H1 (cell line): ENCODE results near the gene CNIH3.

Experiments
- CHD7 ChIP-seq: fragments of 300-600 bp; sonication (generic); IDR thresholded peaks from 2 replicates; pipeline ENCODE4 v1.7.1; 2012; ENCODE audit warnings: low read length, moderate library complexity, mild to moderate bottlenecking, inconsistent platforms; ENCODE audit not compliant: insufficient replicate concordance
- CTCF ChIP-seq, 3 experiments: IDR thresholded peaks; 1 replicate in 2 of 3; 2 replicates in 1 of 3; pipeline versions ENCODE4 v1.5.1 to v1.6.1; 2011; ENCODE audit warnings: low read length in 3 of 3, mild to moderate bottlenecking in 3 of 3, inconsistent platforms in 2 of 3, low read depth in 1 of 3, moderate library complexity in 1 of 3; ENCODE audit not compliant: insufficient read depth in 1 of 3; ENCODE audit errors: control extremely low read depth in 1 of 3
- EP300 ChIP-seq, 2 experiments: IDR thresholded peaks; 1 replicate in 1 of 2; 2 replicates in 1 of 2; pipeline ENCODE4 v1.6.1; 2011 to 2012; ENCODE audit warnings: low read depth in 2 of 2, low read length in 2 of 2, mild to moderate bottlenecking in 2 of 2, borderline replicate concordance in 1 of 2, inconsistent platforms in 1 of 2, moderate library complexity in 1 of 2
- EZH2 ChIP-seq: fragments of 200-600 bp; sonication (generic); IDR thresholded peaks from 2 replicates; pipeline ENCODE4 v1.7.1; 2012; ENCODE audit warnings: low read depth, mild to moderate bottlenecking, moderate library complexity, low read length, inconsistent platforms; ENCODE audit not compliant: severe bottlenecking
- GABPA ChIP-seq: IDR thresholded peaks from 2 replicates; pipeline ENCODE4 v1.6.1; 2011; ENCODE audit warnings: mild to moderate bottlenecking, low read length, moderate library complexity, borderline replicate concordance; ENCODE audit not compliant: insufficient read depth
- MAFK ChIP-seq: IDR thresholded peaks from 2 replicates; pipeline ENCODE4 v1.6.1; 2012; ENCODE audit warnings: low read depth, mild to moderate bottlenecking, improper control_type of control experiment, low read length
- RXRA ChIP-seq: IDR thresholded peaks from 2 replicates; pipeline ENCODE4 v1.6.1; 2011; ENCODE audit warnings: low read depth, mild to moderate bottlenecking, low read length, moderate library complexity; ENCODE audit not compliant: insufficient read depth
- SIN3A ChIP-seq, 2 experiments: IDR thresholded peaks in 1 of 2; conservative IDR thresholded peaks in 1 of 2; 2 replicates each; pipeline ENCODE4 v1.6.1; 2011 to 2012; ENCODE audit warnings: low read length in 2 of 2, improper control_type of control experiment in 1 of 2, low read depth in 1 of 2, mild to moderate bottlenecking in 1 of 2
- ZNF274 ChIP-seq: IDR thresholded peaks from 2 replicates; pipeline ENCODE4 v1.7.0; 2012; ENCODE audit warnings: low read length, borderline replicate concordance; ENCODE audit errors: extremely low read depth

- TF ChIP-seq EP300 (IDR thresholded peaks at IDR 0.05; ENCODE audit: borderline replicate concordance in 1 of 2, low read depth in 2 of 2, low read length in 2 of 2): no peak
- no peak for TF ChIP-seq CTCF (IDR thresholded peaks at IDR 0.05; ENCODE audit: control extremely low read depth in 1 of 3, insufficient read depth in 1 of 3, low read depth in 1 of 3, low read length in 3 of 3)
- TF ChIP-seq ZNF274: no peak
- no peak for TF ChIP-seq CHD7
- no peak for TF ChIP-seq GABPA
- no peak for TF ChIP-seq EZH2
- TF ChIP-seq SIN3A (conservative IDR thresholded peaks at IDR 0.05 in 1 of 2, IDR thresholded peaks at IDR 0.05 in 1 of 2; ENCODE audit: low read depth in 1 of 2, low read length in 2 of 2): no peak
- no peak for TF ChIP-seq MAFK
- no peak for TF ChIP-seq RXRA
These were observed 102.4 kb downstream of the CNIH3 start for GRCh38 chr1:224718470-224719053.
